Iris pigment epithelial cell (primary cell): ENCODE measurements around the gene BMERB1.
"Not testable (repeated sequence)": the region's sequence is repeated elsewhere in the genome, so short reads cannot be mapped to it uniquely, and the experiment has no call there.

Source experiments
- DNase-seq: peaks from one replicate; pipeline ENCODE4 v3.0.0-alpha.2; 2011; ENCODE audit warnings: low read depth

BMERB1 gene

GRCh38 chr16:15523939-15524338 is 89.6 kb downstream of the BMERB1 start:
- DNase-seq = no peak

- DNase-seq = no peak
Observed at GRCh38 chr16:15524966-15525365, 90.6 kb downstream of the BMERB1 start.

- no peak for DNase-seq
Observed at GRCh38 chr16:15526097-15526496, 91.7 kb downstream of the BMERB1 start.

GRCh38 chr16:15526731-15527130 is 92.3 kb downstream of the BMERB1 start:
- no peak for DNase-seq

GRCh38 chr16:15529673-15530072 is 95.3 kb downstream of the BMERB1 start:
- no peak for DNase-seq

GRCh38 chr16:15530085-15530484 is 95.7 kb downstream of the BMERB1 start:
- DNase-seq = no peak

- no peak for DNase-seq
Observed at GRCh38 chr16:15532825-15533224, 98.4 kb downstream of the BMERB1 start.

- DNase-seq = no peak
Observed at GRCh38 chr16:15533386-15533785, 99.0 kb downstream of the BMERB1 start.

GRCh38 chr16:15535772-15536171 is 101.4 kb downstream of the BMERB1 start:
- no peak for DNase-seq

- peak; percentile 26 for DNase-seq
Observed at GRCh38 chr16:15536843-15537242, 102.5 kb downstream of the BMERB1 start.

- no peak for DNase-seq
Observed at GRCh38 chr16:15538507-15538906, 104.1 kb downstream of the BMERB1 start.

GRCh38 chr16:15539197-15539596 is 104.8 kb downstream of the BMERB1 start:
- no peak for DNase-seq

- no peak for DNase-seq
Observed at GRCh38 chr16:15542261-15542660, 107.9 kb downstream of the BMERB1 start.

- no peak for DNase-seq
Observed at GRCh38 chr16:15542734-15543347, 108.5 kb downstream of the BMERB1 start.

- no peak for DNase-seq
Observed at GRCh38 chr16:15544405-15544804, 110.0 kb downstream of the BMERB1 start.

GRCh38 chr16:15545544-15545943 is 111.2 kb downstream of the BMERB1 start:
- DNase-seq = no peak

- DNase-seq = not testable (repeated sequence)
Observed at GRCh38 chr16:15547072-15547767, 112.8 kb downstream of the BMERB1 start.

- DNase-seq = no peak
Observed at GRCh38 chr16:15547768-15548096, 113.3 kb downstream of the BMERB1 start.

GRCh38 chr16:15548482-15548891 is 114.1 kb downstream of the BMERB1 start:
- peak; percentile 55 for DNase-seq

- DNase-seq = peak; percentile 54
Observed at GRCh38 chr16:15552507-15552906, 118.1 kb downstream of the BMERB1 start.

- peak; percentile 54 for DNase-seq
Observed at GRCh38 chr16:15553313-15554088, 119.1 kb downstream of the BMERB1 start.

- no peak for DNase-seq
Observed at GRCh38 chr16:15556130-15556529, 121.7 kb downstream of the BMERB1 start.

- DNase-seq = no peak
Observed at GRCh38 chr16:15557258-15557657, 122.9 kb downstream of the BMERB1 start.
